Astrocyte (in vitro differentiated cells and primary cell): ENCODE measurements around the gene SAFB2. TPM values are rescaled to one million over a fixed set of nuclear protein-coding genes. Genes with fewer than 3 reads are reported as not detected.
A peak's percentile ranks its signal among the peaks of the same experiment; 100 is the strongest.

Source experiments
- DNase-seq: peaks from one replicate; pipeline ENCODE4 v3.0.0-alpha.2; 2010; ENCODE audit warnings: low read depth
- FAIRE-seq: peaks from 2 replicates; lab custom pipeline; 2011; peaks lifted over from hg19 to GRCh38; lab: Jason Lieb, UNC
- H2AFZ ChIP-seq: 2 replicates; pipeline ENCODE4 v1.6.0; 2012; ENCODE audit warnings: low read depth, low read length, inconsistent platforms
- H3K27ac ChIP-seq: 2 replicates; pipeline ENCODE4 v1.5.1; 2011; ENCODE audit warnings: low read depth, low read length, inconsistent platforms
- H3K27me3 ChIP-seq: 2 replicates; pipeline ENCODE4 v1.6.0; 2011; ENCODE audit warnings: low read length, inconsistent platforms; ENCODE audit not compliant: insufficient read depth
- H3K36me3 ChIP-seq: 2 replicates; pipeline ENCODE4 v1.5.1; 2011; ENCODE audit warnings: low read length, inconsistent platforms; ENCODE audit not compliant: insufficient read depth
- H3K4me1 ChIP-seq: 2 replicates; pipeline ENCODE4 v1.5.1; 2011; ENCODE audit warnings: low read length, inconsistent platforms; ENCODE audit not compliant: insufficient read depth
- H3K4me2 ChIP-seq: 2 replicates; pipeline ENCODE4 v1.6.0; 2012; ENCODE audit warnings: low read length, inconsistent platforms
- H3K4me3 ChIP-seq: 2 replicates; pipeline ENCODE4 v1.5.1; 2011; ENCODE audit warnings: low read depth, mild to moderate bottlenecking, low read length, inconsistent platforms; ENCODE audit not compliant: insufficient read depth
- H3K79me2 ChIP-seq: 2 replicates; pipeline ENCODE4 v1.6.0; 2012; ENCODE audit warnings: mild to moderate bottlenecking, low read length, inconsistent platforms; ENCODE audit not compliant: insufficient read depth
- H3K9ac ChIP-seq: 2 replicates; pipeline ENCODE4 v1.6.0; 2012; ENCODE audit warnings: mild to moderate bottlenecking, low read length, inconsistent platforms
- H3K9me3 ChIP-seq: 2 replicates; pipeline ENCODE4 v1.5.1; 2012; ENCODE audit warnings: low read depth, mild to moderate bottlenecking, low read length, inconsistent platforms; ENCODE audit not compliant: insufficient read depth
- H4K20me1 ChIP-seq: 2 replicates; pipeline ENCODE4 v1.6.0; 2012; ENCODE audit warnings: low read length, inconsistent platforms; ENCODE audit not compliant: insufficient read depth
- H3K27ac Mint-ChIP-seq: one replicate; pipeline ENCODE4 v1.8.0; 2021; ENCODE audit warnings: mild to moderate bottlenecking, mixed read lengths; ENCODE audit not compliant: unreplicated experiment
- H3K27me3 Mint-ChIP-seq: one replicate; pipeline ENCODE4 v1.8.0; 2021; ENCODE audit warnings: low read depth, mixed read lengths; ENCODE audit not compliant: unreplicated experiment
- H3K36me3 Mint-ChIP-seq: one replicate; pipeline ENCODE4 v1.8.0; 2021; ENCODE audit warnings: low read depth, mixed read lengths; ENCODE audit not compliant: unreplicated experiment
- H3K4me1 Mint-ChIP-seq: one replicate; pipeline ENCODE4 v1.8.0; 2021; ENCODE audit warnings: low read depth, mixed read lengths; ENCODE audit not compliant: unreplicated experiment
- H3K4me3 Mint-ChIP-seq: one replicate; pipeline ENCODE4 v1.8.0; 2021; ENCODE audit warnings: mild to moderate bottlenecking, moderate library complexity, mixed read lengths; ENCODE audit not compliant: unreplicated experiment
- H3K9me3 Mint-ChIP-seq: one replicate; pipeline ENCODE4 v1.8.0; 2021; ENCODE audit warnings: mild to moderate bottlenecking, mixed read lengths; ENCODE audit not compliant: unreplicated experiment
- EZH2 ChIP-seq: IDR thresholded peaks from 2 replicates; pipeline ENCODE4 v1.6.1; 2012; ENCODE audit warnings: mild to moderate bottlenecking, low read length, inconsistent platforms; ENCODE audit not compliant: insufficient read depth
- total RNA-seq: library from RNA; stranded (reverse); gene quantifications from 2 replicates; pipeline ENCODE4 v1.2.1, GENCODE V29; 2021
- TF ChIP-seq, protein P1 (sequence below): IDR thresholded peaks from 2 replicates; pipeline ENCODE4 v1.5.1; 2011; ENCODE audit warnings: low read depth, mild to moderate bottlenecking, inconsistent platforms, low read length, moderate library complexity; ENCODE audit not compliant: insufficient read depth

Gene SAFB2
- total RNA-seq, 1 donor from 2014 or later = 50.6 TPM

DNA sequence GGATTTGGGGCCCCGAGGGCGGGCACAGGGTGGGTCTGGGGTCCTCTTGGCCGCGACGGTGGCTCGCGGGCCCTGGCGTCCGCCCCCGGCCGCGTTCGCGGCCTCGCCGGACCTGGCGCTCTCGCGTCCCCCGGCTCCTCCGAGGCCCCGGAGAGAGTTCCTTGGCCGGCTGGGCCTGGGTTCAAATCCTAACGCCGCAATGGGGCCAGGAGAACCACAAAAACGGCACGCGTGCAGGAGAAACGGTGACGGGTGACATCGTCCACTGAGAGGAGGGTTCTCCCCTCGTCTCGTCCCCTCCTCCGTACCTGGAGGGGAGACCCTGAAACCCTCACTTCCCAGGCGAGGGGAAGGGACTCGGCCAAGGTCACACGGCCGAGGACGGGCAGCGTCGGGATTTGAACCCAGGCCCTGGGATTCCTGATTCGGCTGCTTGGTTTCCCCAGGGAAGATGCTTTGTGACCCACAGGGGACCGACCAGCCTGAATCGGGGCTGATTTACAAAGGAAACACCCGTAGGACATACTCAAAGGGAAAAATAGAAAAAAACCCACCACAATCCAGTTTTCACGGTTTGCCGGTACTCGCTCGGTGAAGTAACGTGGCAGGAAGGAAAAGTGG is 931 bp upstream of the SAFB2 start:
- H3K4me3 ChIP-seq = peak overlapping the region; percentile 94
- H3K4me1 ChIP-seq = peaks cover 38% of the 10 kb centered on the region
- no peaks in the 10 kb centered on the region for H3K27me3 ChIP-seq
- peak overlapping the region; percentile 98 for H3K9ac ChIP-seq
- Mint-ChIP-seq H3K9me3 (no peaks in the 10 kb centered on the region), H3K4me3 (peak overlapping the region; percentile 100), H3K27ac (peak overlapping the region; percentile 99), H3K4me1 (peaks cover 19% of the 10 kb centered on the region), H3K27me3 (no peaks in the 10 kb centered on the region), H3K36me3 (peaks cover 18% of the 10 kb centered on the region)
- DNase-seq (no peak), FAIRE-seq (no peak)
- H3K4me2 ChIP-seq = peak overlapping the region; percentile 97
- H3K79me2 ChIP-seq = peaks cover 98% of the 10 kb centered on the region
- TF ChIP-seq, protein P1, sequence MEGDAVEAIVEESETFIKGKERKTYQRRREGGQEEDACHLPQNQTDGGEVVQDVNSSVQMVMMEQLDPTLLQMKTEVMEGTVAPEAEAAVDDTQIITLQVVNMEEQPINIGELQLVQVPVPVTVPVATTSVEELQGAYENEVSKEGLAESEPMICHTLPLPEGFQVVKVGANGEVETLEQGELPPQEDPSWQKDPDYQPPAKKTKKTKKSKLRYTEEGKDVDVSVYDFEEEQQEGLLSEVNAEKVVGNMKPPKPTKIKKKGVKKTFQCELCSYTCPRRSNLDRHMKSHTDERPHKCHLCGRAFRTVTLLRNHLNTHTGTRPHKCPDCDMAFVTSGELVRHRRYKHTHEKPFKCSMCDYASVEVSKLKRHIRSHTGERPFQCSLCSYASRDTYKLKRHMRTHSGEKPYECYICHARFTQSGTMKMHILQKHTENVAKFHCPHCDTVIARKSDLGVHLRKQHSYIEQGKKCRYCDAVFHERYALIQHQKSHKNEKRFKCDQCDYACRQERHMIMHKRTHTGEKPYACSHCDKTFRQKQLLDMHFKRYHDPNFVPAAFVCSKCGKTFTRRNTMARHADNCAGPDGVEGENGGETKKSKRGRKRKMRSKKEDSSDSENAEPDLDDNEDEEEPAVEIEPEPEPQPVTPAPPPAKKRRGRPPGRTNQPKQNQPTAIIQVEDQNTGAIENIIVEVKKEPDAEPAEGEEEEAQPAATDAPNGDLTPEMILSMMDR = no peak
- no peak for TF ChIP-seq EZH2
- H4K20me1 ChIP-seq = peaks cover 84% of the 10 kb centered on the region
- H2AFZ ChIP-seq = peak overlapping the region; percentile 88
- no peaks in the 10 kb centered on the region for H3K9me3 ChIP-seq
- H3K36me3 ChIP-seq = peaks cover 43% of the 10 kb centered on the region
- peak overlapping the region; percentile 95 for H3K27ac ChIP-seq

DNA sequence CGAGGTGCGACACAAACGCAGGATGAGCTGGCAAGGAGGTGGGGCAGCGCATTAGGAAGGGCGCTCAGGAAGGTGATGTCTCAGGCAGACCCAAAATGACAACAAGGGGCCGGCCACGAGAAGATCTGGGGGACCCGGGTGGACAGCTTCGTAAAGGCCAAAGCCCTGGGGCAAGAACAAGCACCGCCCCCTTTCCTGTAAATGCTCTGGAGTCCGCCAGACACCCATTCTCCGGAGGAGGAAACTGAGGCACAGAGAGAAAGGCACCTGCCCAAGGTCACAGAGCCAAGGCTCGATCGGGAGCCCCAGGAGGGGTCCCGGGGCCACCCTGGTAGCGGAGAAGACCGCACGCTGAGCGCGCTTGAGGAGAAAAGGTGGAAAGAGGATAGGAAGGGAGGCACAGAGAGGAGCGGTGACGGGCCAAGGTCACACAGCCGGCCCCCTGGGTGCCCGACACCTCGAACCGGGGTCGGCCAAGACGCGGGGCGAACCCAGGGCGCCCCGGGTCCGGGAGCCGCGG is 571 bp downstream of the SAFB2 start:
- peak overlapping the region; percentile 90 for H3K27ac Mint-ChIP-seq
- H4K20me1 ChIP-seq = peaks cover 84% of the 10 kb centered on the region
- FAIRE-seq = no peak

More for the DNA sequence above, 571 bp downstream of the SAFB2 start:
- Histone ChIP-seq H3K36me3 (peaks cover 46% of the 10 kb centered on the region), H3K9ac (peak overlapping the region; percentile 98), H2AFZ (peak overlapping the region; percentile 97), H3K27ac (peak overlapping the region; percentile 79), H3K4me3 (peak overlapping the region; percentile 94), H3K9me3 (no peaks in the 10 kb centered on the region), H3K4me1 (peaks cover 30% of the 10 kb centered on the region), H3K4me2 (peak overlapping the region; percentile 86), H3K27me3 (no peaks in the 10 kb centered on the region), H3K79me2 (peaks cover 98% of the 10 kb centered on the region)
- DNase-seq = no peak
- no peaks in the 10 kb centered on the region for H3K9me3 Mint-ChIP-seq
- TF ChIP-seq EZH2 = no peak
- TF ChIP-seq, protein P1 = no peak
- peaks cover 14% of the 10 kb centered on the region for H3K4me1 Mint-ChIP-seq
- H3K4me3 Mint-ChIP-seq = peak overlapping the region; percentile 98
- H3K27me3 Mint-ChIP-seq = no peaks in the 10 kb centered on the region
- H3K36me3 Mint-ChIP-seq = peaks cover 14% of the 10 kb centered on the region
